ENCODE results near the gene SLC9A5.
A peak's percentile ranks its signal among the peaks of the same experiment; 100 is the strongest.

The SLC9A5 gene

GRCh38 chr16:67216612-67217490 lies 31.9 kb upstream of the SLC9A5 start:
- DNase-seq: peak; percentile 65

- no peak for DNase-seq
These were observed 24.8 kb upstream of the SLC9A5 start for GRCh38 chr16:67223992-67224391.

- no peak for DNase-seq
These were observed 22.4 kb upstream of the SLC9A5 start for GRCh38 chr16:67226295-67226803.

GRCh38 chr16:67226804-67227566 lies 21.8 kb upstream of the SLC9A5 start, which contains the start of gene TMEM208:
Gene TMEM208, plus strand, starts transcription at chr16:67227130. Its CDS starts 89 bp downstream, at chr16:67227219.
- DNase-seq: peak; percentile 99

- no peak for DNase-seq
These were observed 21.2 kb upstream of the SLC9A5 start for GRCh38 chr16:67227567-67227921.

GRCh38 chr16:67228034-67228785 lies 20.6 kb upstream of the SLC9A5 start:
- DNase-seq: no peak

- DNase-seq: no peak
These were observed 19.9 kb upstream of the SLC9A5 start for GRCh38 chr16:67228905-67229304.

- no peak for DNase-seq
These were observed 18.6 kb upstream of the SLC9A5 start for GRCh38 chr16:67229906-67230808.

GRCh38 chr16:67230809-67231660 lies 17.7 kb upstream of the SLC9A5 start:
- DNase-seq: no peak

- no peak for DNase-seq
These were observed 15.2 kb upstream of the SLC9A5 start for GRCh38 chr16:67233596-67233995.

GRCh38 chr16:67234180-67234597 lies 14.6 kb upstream of the SLC9A5 start:
- no peak for DNase-seq

GRCh38 chr16:67235816-67236562 lies 12.8 kb upstream of the SLC9A5 start:
- DNase-seq: peak; percentile 52

GRCh38 chr16:67236563-67237395 lies 12.0 kb upstream of the SLC9A5 start:
- DNase-seq: peak; percentile 75

GRCh38 chr16:67237396-67238277 lies 11.1 kb upstream of the SLC9A5 start:
- DNase-seq: no peak

GRCh38 chr16:67238278-67238575 lies 10.6 kb upstream of the SLC9A5 start:
- no peak for DNase-seq

GRCh38 chr16:67238806-67239470 lies 9.8 kb upstream of the SLC9A5 start:
- no peak for DNase-seq

- DNase-seq: no peak
These were observed 8.3 kb upstream of the SLC9A5 start for GRCh38 chr16:67240506-67240905.

Data from inflammatory macrophage treated with lipopolysaccharide for 4 hours (primary cell).